Astrocyte (in vitro differentiated cells and primary cell): ENCODE data around the gene OBI1. TPM values are rescaled to one million over a fixed set of nuclear protein-coding genes. Genes with fewer than 3 reads are reported as not detected.

ENCODE experiments used
- DNase-seq: peaks from one replicate; pipeline ENCODE4 v3.0.0-alpha.2; 2010; ENCODE audit warnings: low read depth
- FAIRE-seq: peaks from 2 replicates; lab custom pipeline; 2011; peaks lifted over from hg19 to GRCh38; lab: Jason Lieb, UNC
- H2AFZ ChIP-seq: 2 replicates; pipeline ENCODE4 v1.6.0; 2012; ENCODE audit warnings: low read depth, low read length, inconsistent platforms
- H3K27ac ChIP-seq: 2 replicates; pipeline ENCODE4 v1.5.1; 2011; ENCODE audit warnings: low read depth, low read length, inconsistent platforms
- H3K27me3 ChIP-seq: 2 replicates; pipeline ENCODE4 v1.6.0; 2011; ENCODE audit warnings: low read length, inconsistent platforms; ENCODE audit not compliant: insufficient read depth
- H3K36me3 ChIP-seq: 2 replicates; pipeline ENCODE4 v1.5.1; 2011; ENCODE audit warnings: low read length, inconsistent platforms; ENCODE audit not compliant: insufficient read depth
- H3K4me1 ChIP-seq: 2 replicates; pipeline ENCODE4 v1.5.1; 2011; ENCODE audit warnings: low read length, inconsistent platforms; ENCODE audit not compliant: insufficient read depth
- H3K4me2 ChIP-seq: 2 replicates; pipeline ENCODE4 v1.6.0; 2012; ENCODE audit warnings: low read length, inconsistent platforms
- H3K4me3 ChIP-seq: 2 replicates; pipeline ENCODE4 v1.5.1; 2011; ENCODE audit warnings: low read depth, mild to moderate bottlenecking, low read length, inconsistent platforms; ENCODE audit not compliant: insufficient read depth
- H3K79me2 ChIP-seq: 2 replicates; pipeline ENCODE4 v1.6.0; 2012; ENCODE audit warnings: mild to moderate bottlenecking, low read length, inconsistent platforms; ENCODE audit not compliant: insufficient read depth
- H3K9ac ChIP-seq: 2 replicates; pipeline ENCODE4 v1.6.0; 2012; ENCODE audit warnings: mild to moderate bottlenecking, low read length, inconsistent platforms
- H3K9me3 ChIP-seq: 2 replicates; pipeline ENCODE4 v1.5.1; 2012; ENCODE audit warnings: low read depth, mild to moderate bottlenecking, low read length, inconsistent platforms; ENCODE audit not compliant: insufficient read depth
- H4K20me1 ChIP-seq: 2 replicates; pipeline ENCODE4 v1.6.0; 2012; ENCODE audit warnings: low read length, inconsistent platforms; ENCODE audit not compliant: insufficient read depth
- H3K27ac Mint-ChIP-seq: one replicate; pipeline ENCODE4 v1.8.0; 2021; ENCODE audit warnings: mild to moderate bottlenecking, mixed read lengths; ENCODE audit not compliant: unreplicated experiment
- H3K27me3 Mint-ChIP-seq: one replicate; pipeline ENCODE4 v1.8.0; 2021; ENCODE audit warnings: low read depth, mixed read lengths; ENCODE audit not compliant: unreplicated experiment
- H3K36me3 Mint-ChIP-seq: one replicate; pipeline ENCODE4 v1.8.0; 2021; ENCODE audit warnings: low read depth, mixed read lengths; ENCODE audit not compliant: unreplicated experiment
- H3K4me1 Mint-ChIP-seq: one replicate; pipeline ENCODE4 v1.8.0; 2021; ENCODE audit warnings: low read depth, mixed read lengths; ENCODE audit not compliant: unreplicated experiment
- H3K4me3 Mint-ChIP-seq: one replicate; pipeline ENCODE4 v1.8.0; 2021; ENCODE audit warnings: mild to moderate bottlenecking, moderate library complexity, mixed read lengths; ENCODE audit not compliant: unreplicated experiment
- H3K9me3 Mint-ChIP-seq: one replicate; pipeline ENCODE4 v1.8.0; 2021; ENCODE audit warnings: mild to moderate bottlenecking, mixed read lengths; ENCODE audit not compliant: unreplicated experiment
- CTCF ChIP-seq: IDR thresholded peaks from 2 replicates; pipeline ENCODE4 v1.5.1; 2011; ENCODE audit warnings: low read depth, mild to moderate bottlenecking, inconsistent platforms, low read length, moderate library complexity; ENCODE audit not compliant: insufficient read depth
- EZH2 ChIP-seq: IDR thresholded peaks from 2 replicates; pipeline ENCODE4 v1.6.1; 2012; ENCODE audit warnings: mild to moderate bottlenecking, low read length, inconsistent platforms; ENCODE audit not compliant: insufficient read depth
- total RNA-seq: library from RNA; stranded (reverse); gene quantifications from 2 replicates; pipeline ENCODE4 v1.2.1, GENCODE V29; 2021

Gene OBI1
- total RNA-seq, 1 donor from 2014 or later, result 13.2 TPM

- Histone ChIP-seq H3K27ac (no peak overlapping the region), H3K36me3 (no peaks in the 10 kb centered on the region), H3K79me2 (no peaks in the 10 kb centered on the region), H3K9me3 (peaks cover 3% of the 10 kb centered on the region), H3K4me1 (peaks cover 7% of the 10 kb centered on the region), H3K4me2 (peak overlapping the region; percentile 50), H4K20me1 (peaks cover 17% of the 10 kb centered on the region), H2AFZ (peak overlapping the region; percentile 60), H3K9ac (no peak overlapping the region), H3K4me3 (no peak overlapping the region), H3K27me3 (peaks cover 92% of the 10 kb centered on the region)
- Mint-ChIP-seq H3K9me3 (peaks cover 27% of the 10 kb centered on the region), H3K27me3 (peaks cover 83% of the 10 kb centered on the region), H3K36me3 (no peaks in the 10 kb centered on the region), H3K4me3 (no peak overlapping the region), H3K27ac (peak overlapping the region; percentile 62), H3K4me1 (peaks cover 1% of the 10 kb centered on the region)
- no peak for DNase-seq
- TF ChIP-seq EZH2, result peak; percentile 87
- no peak for TF ChIP-seq CTCF
- no peak for FAIRE-seq
Observed at GRCh38 chr13:78601124-78601873, 57.7 kb downstream of the OBI1 start.

- peaks cover 1% of the 10 kb centered on the region for H3K4me1 Mint-ChIP-seq
- no peak for FAIRE-seq
- H3K4me2 ChIP-seq, result no peak overlapping the region
Observed at GRCh38 chr13:78600280-78600883, 58.6 kb downstream of the OBI1 start.

More at GRCh38 chr13:78600280-78600883, 58.6 kb downstream of the OBI1 start:
- Mint-ChIP-seq H3K27me3 (peaks cover 77% of the 10 kb centered on the region), H3K27ac (peak overlapping the region; percentile 62), H3K4me3 (no peak overlapping the region), H3K9me3 (peaks cover 21% of the 10 kb centered on the region), H3K36me3 (no peaks in the 10 kb centered on the region)
- Histone ChIP-seq H3K4me3 (no peak overlapping the region), H3K9ac (no peak overlapping the region), H3K27ac (no peak overlapping the region), H2AFZ (no peak overlapping the region), H3K36me3 (no peaks in the 10 kb centered on the region), H3K27me3 (peaks cover 92% of the 10 kb centered on the region), H3K79me2 (no peaks in the 10 kb centered on the region), H3K9me3 (peaks cover 3% of the 10 kb centered on the region), H3K4me1 (peaks cover 10% of the 10 kb centered on the region), H4K20me1 (peaks cover 17% of the 10 kb centered on the region)
- no peak for TF ChIP-seq EZH2
- TF ChIP-seq CTCF, result no peak
- DNase-seq, result no peak
